ENCODE results near the gene ANKRD63.

- no peak for TF ChIP-seq TARDBP (IDR thresholded peaks at IDR 0.05; ENCODE audit: borderline replicate concordance)
- no peak for TF ChIP-seq USF2 (IDR thresholded peaks at IDR 0.05; ENCODE audit: borderline replicate concordance, low read depth, low read length)
- no peak for TF ChIP-seq RELB (IDR thresholded peaks at IDR 0.05; ENCODE audit: low read depth)
- TF ChIP-seq BCLAF1 (IDR thresholded peaks at IDR 0.05) = no peak
- TF ChIP-seq TAF1 (IDR thresholded peaks at IDR 0.05; ENCODE audit: borderline replicate concordance, low read depth, low read length) = no peak
- no peak for TF ChIP-seq ZBTB40 (IDR thresholded peaks at IDR 0.05; ENCODE audit: borderline replicate concordance)
These were observed 48.2 kb upstream of the ANKRD63 start for GRCh38 chr15:40331026-40331425.

Measured in GM12878 (cell line).